ENCODE data around the gene RPAIN. TPM values are rescaled to one million over a fixed set of nuclear protein-coding genes. Genes with fewer than 3 reads are reported as not detected.

RPAIN gene
- total and polyA plus RNA-seq, 10 of the 15 experiments (the other 5 are each of a cell fraction or from before 2014, with no cell fraction given), result 45.8 to 109 (median 70.5) TPM

DNA sequence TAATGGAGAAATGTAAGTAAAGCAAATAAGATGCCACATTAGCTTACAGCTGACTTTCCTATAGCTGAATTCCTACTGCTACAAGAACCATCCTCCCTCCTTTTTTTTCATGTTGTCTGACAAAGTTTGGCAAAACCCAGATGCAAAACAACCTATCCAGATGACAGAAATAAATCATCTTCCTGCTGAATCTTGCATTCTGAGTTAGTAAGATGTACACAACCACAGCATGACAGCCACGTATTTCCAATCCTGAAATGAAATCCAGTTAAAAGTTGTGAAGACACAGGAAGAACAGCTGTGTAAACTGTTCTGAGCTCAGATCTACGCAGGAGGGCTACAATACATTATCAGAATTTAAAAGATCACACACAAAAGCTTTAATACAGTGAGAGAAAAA, 53.9 kb downstream of the RPAIN start:
- BruUV-seq (replicated peaks), result no TSS peak
- H3K4me1 ChIP-seq (ENCODE audit: control insufficient read depth, insufficient read depth, low read length), result no peaks in the 10 kb centered on the region
- no peak overlapping the region for H3K4me3 ChIP-seq
- peaks cover 2% of the 10 kb centered on the region for H3K79me2 ChIP-seq (ENCODE audit: control insufficient read depth, insufficient read depth, low read length)
- H3K9ac ChIP-seq (ENCODE audit: control insufficient read depth, insufficient read depth, low read length), result no peak overlapping the region
- ChIA-PET RAD21 (ENCODE audit: unreplicated experiment) (no interaction called here), POLR2A (interaction anchor here (1.3 kb wide), 1 partner anchor 11 kb away, joined by 4 read pairs; no protein-coding TSS in a partner anchor), CTCF (no interaction called here), SMC1A (ENCODE audit: uncharacterized antibody, unreplicated experiment) (no interaction called here)
- intact Hi-C loops (cut with micrococcal nuclease; ENCODE audit: unreplicated experiment), result no loop called here
- no peaks in the 10 kb centered on the region for H3K9me3 ChIP-seq (replicated peaks; ENCODE audit: control insufficient read depth, insufficient read depth, low read length)
- ATAC-seq, result no peak
- peaks cover 3 to 26% of the 10 kb centered on the region in 2 experiments for H3K36me3 ChIP-seq (ENCODE audit: control insufficient read depth in 2 of 2, insufficient read depth in 2 of 2, low read length in 1 of 2)
- 98% methylated on average over 2 of the region's 2 CpGs for WGBS (ENCODE audit: insufficient coverage, insufficient replicate concordance, low lambda C conversion rate, missing lambda C conversion rate)
- H3K27ac ChIP-seq (ENCODE audit: control insufficient read depth, insufficient read depth), result no peak overlapping the region
- 0 out of 2 replicates have a peak, but pooled peaks cover 2% of the 10 kb centered on the region for H4K20me1 ChIP-seq (ENCODE audit: control insufficient read depth, insufficient read depth)
- FAIRE-seq, result no peak
- in situ Hi-C loops (cut with MboI), result no loop called here
- no peak for DNase-seq (ENCODE audit: low read depth, low spot score)
- TF ChIP-seq KAT2A (conservative IDR thresholded peaks at IDR 0.05; ENCODE audit: control insufficient read depth, low read depth, low read length), result no peak
- TF ChIP-seq PRDM15 (CRISPR knock-in tag; IDR thresholded peaks at IDR 0.05), result no peak
- TF ChIP-seq, protein P1, sequence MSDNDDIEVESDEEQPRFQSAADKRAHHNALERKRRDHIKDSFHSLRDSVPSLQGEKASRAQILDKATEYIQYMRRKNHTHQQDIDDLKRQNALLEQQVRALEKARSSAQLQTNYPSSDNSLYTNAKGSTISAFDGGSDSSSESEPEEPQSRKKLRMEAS (IDR thresholded peaks at IDR 0.05; ENCODE audit: low read depth, low read length), result no peak
- TF ChIP-seq HDGF (IDR thresholded peaks at IDR 0.05), result no peak
- no peak for TF ChIP-seq MYB (IDR thresholded peaks at IDR 0.05; ENCODE audit: borderline replicate concordance, low read depth, low read length)
- TF ChIP-seq ZNF24 (IDR thresholded peaks at IDR 0.05), result no peak
- TF ChIP-seq CBX3 (IDR thresholded peaks at IDR 0.05; ENCODE audit: borderline replicate concordance, low read depth), result no peak
- TF ChIP-seq, protein P2, sequence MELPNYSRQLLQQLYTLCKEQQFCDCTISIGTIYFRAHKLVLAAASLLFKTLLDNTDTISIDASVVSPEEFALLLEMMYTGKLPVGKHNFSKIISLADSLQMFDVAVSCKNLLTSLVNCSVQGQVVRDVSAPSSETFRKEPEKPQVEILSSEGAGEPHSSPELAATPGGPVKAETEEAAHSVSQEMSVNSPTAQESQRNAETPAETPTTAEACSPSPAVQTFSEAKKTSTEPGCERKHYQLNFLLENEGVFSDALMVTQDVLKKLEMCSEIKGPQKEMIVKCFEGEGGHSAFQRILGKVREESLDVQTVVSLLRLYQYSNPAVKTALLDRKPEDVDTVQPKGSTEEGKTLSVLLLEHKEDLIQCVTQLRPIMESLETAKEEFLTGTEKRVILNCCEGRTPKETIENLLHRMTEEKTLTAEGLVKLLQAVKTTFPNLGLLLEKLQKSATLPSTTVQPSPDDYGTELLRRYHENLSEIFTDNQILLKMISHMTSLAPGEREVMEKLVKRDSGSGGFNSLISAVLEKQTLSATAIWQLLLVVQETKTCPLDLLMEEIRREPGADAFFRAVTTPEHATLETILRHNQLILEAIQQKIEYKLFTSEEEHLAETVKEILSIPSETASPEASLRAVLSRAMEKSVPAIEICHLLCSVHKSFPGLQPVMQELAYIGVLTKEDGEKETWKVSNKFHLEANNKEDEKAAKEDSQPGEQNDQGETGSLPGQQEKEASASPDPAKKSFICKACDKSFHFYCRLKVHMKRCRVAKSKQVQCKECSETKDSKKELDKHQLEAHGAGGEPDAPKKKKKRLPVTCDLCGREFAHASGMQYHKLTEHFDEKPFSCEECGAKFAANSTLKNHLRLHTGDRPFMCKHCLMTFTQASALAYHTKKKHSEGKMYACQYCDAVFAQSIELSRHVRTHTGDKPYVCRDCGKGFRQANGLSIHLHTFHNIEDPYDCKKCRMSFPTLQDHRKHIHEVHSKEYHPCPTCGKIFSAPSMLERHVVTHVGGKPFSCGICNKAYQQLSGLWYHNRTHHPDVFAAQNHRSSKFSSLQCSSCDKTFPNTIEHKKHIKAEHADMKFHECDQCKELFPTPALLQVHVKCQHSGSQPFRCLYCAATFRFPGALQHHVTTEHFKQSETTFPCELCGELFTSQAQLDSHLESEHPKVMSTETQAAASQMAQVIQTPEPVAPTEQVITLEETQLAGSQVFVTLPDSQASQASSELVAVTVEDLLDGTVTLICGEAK (IDR thresholded peaks at IDR 0.05; ENCODE audit: borderline replicate concordance), result no peak
- TF ChIP-seq MEF2A (IDR thresholded peaks at IDR 0.05; ENCODE audit: insufficient read depth, low read depth, low read length), result no peak
- TF ChIP-seq RBBP5 (conservative IDR thresholded peaks at IDR 0.05), result no peak
- H3K4me2 ChIP-seq (ENCODE audit: control insufficient read depth, insufficient read depth), result no peak overlapping the region
- no peak overlapping the region for H2AFZ ChIP-seq (ENCODE audit: control insufficient read depth, low read depth, low read length)
- H3K27me3 ChIP-seq (replicated peaks in 1 of 2; ENCODE audit: control insufficient read depth in 2 of 2, insufficient read depth in 2 of 2, low read length in 1 of 2), result no peaks in the 10 kb centered on the region
